GM18505 (cell line): Measurements from ENCODE around the gene CDC42EP4.

Source experiments
- ATAC-seq: cut with Tn5 transposase; IDR thresholded peaks from one replicate; pipeline ENCODE4 v1.9.1; 2021; ENCODE audit not compliant: unreplicated experiment
- POLR2A ChIP-seq: IDR thresholded peaks from 4 replicates; pipeline ENCODE4 v1.6.1; 2011; ENCODE audit warnings: borderline replicate concordance; ENCODE audit not compliant: insufficient read depth, insufficient read length; ENCODE audit errors: extremely low read depth

The CDC42EP4 gene

DNA sequence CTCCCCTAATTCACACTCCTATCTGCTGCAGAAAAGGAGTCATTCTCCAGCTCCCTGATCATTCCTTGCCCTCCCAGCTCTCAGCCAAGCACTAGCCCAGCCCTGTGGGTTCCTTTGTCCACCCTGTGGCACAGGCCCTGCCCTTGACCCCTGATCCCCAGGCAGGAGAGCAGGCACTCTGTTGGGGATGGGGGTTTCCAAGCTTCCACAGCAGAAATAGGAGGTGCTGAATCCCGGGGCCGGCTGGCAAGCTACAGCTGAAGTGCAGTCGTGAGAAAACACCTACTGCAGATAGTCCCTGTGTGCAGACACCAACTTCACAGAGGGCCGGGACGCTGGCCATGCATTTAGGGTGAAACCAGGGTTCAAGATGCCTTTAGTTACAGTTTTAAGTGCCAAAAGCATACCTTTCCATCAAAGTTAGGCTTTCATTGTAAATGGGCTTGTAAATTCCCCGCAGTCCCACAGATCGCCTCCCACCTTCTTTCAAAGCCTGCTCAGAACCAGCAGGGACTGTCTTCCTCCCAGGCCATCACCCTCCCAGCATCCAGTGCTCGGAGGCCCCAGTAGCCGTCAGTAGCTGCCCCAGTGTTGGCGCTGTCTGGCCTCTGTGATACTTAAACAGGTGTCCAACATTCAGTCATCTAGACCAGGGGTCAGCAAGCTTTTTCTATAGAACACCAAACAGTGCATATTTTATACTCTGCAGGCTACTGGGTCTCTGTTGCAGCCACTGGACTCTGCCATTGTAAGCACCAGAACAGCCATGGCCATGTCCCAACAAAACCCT lies 60.8 kb downstream of the CDC42EP4 start:
- TF ChIP-seq POLR2A, result no peak
- no peak for ATAC-seq

DNA sequence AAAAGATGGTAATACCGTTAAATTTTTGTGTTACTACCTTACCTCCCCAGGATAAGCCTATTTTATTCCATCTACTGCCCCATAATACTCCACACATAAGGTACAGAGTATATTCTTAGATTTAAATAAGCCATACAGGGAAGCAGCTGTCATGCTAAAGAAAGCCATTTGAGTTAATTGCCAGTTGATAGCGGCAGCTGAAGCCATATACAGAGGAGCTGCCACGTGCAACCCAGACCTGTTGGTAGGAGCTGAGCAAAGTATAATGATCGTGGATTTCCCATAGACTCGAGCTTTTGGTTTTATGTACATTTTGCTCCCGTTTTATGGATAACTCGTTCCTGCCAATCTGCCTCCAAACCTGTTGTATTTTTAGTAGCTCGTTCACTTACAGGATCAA lies 62.1 kb downstream of the CDC42EP4 start:
- ATAC-seq, result no peak
- TF ChIP-seq POLR2A, result no peak

DNA sequence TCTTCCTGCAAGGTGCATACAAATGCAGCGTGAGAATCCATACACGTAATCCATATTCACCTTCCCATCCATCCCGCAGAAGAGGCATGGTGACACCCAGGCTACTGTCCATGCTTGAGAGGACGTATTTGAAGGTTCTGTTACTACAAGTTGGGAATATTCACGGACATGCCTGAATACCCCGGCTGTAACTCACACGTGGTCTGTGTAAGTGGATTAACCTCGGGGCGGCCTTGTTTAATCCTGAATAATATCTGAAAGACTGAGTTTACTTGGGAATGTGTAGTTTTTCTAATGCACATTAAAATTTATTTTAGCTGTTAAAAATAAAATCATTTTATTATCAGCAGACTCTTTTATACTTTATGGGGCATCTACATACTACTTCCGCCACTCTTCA lies 63.3 kb downstream of the CDC42EP4 start:
- no peak for ATAC-seq
- TF ChIP-seq POLR2A, result no peak

DNA sequence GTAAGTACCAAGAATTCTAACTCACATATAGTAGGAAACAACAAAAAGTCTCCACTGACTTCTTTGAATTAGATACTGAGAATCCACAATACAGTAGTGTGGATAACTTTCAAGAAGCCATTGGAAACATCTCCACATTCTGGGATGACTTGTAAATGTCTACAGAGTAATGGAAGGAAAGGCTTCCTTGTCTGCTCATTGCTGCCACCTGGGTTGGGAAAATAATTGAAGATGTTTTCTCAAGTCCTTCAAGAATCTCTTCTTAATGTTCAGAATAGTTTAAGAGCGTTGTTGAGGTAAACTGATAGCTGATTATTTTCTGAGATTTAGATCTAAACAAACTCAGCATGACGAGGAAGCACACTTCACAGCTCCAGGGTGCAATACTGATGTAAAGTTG lies 64.1 kb downstream of the CDC42EP4 start:
- TF ChIP-seq POLR2A, result no peak
- no peak for ATAC-seq

DNA sequence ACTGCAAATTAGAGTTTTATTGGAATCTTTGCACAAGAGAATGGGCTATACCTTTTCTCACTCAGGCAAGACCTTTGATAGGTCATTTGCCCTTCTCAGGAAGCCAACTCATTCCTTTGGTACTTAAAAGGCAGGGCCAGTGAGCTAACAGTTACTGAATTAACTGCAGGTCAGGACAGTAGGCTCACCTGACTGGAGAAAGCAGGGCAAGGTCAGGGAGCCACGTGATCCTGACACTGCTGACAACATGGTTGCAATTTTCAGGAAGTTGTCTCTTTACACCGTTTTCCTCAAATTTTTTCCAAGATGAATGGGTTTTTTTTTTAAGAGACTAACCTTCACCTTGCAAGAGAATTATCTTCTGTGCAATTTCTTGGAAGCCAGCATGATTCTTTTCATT lies 71.2 kb downstream of the CDC42EP4 start:
- no peak for ATAC-seq
- no peak for TF ChIP-seq POLR2A

DNA sequence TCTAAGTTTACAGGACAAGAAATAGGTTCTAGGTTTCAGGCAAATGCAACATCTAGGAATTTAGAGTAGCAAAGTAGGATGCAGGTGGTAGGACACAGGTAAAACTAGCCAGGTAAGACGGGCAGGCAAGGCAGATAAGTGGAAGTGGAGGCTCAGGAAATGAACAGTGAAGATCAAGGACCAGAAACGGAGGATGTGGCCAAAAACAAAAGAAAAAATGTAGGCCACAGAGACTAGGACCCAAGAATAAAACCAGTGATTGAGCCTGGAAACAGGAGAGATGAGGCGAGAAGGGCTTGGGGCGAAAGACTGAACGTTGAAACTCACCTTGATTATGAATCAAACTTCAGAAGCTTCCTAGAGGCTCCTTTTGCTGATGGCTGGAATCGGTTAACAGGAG lies 74.1 kb downstream of the CDC42EP4 start:
- ATAC-seq, result no peak

DNA sequence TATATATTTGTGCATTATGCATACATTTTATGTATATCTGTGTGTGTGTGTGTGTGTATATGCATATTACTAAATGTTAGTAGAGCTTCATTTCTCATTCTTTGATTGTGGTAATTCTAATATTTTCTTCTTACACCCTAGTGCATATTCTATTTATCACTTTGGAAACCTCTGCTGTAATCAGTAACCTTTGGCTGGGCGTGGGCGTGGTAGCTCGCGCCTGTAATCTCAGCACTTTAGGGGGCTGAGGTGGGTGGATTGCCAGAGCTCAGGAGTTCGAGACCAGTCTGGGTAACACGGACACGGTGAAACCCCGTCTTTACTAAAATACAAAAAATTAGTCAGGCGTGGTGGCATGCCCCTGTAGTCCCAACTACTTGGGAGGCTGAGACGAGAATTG lies 77.1 kb downstream of the CDC42EP4 start:
- no peak for ATAC-seq
- no peak for TF ChIP-seq POLR2A

More for the DNA sequence above, 74.1 kb downstream of the CDC42EP4 start:
- no peak for TF ChIP-seq POLR2A
